Endothelial cell of umbilical vein (primary cell): Measurements from ENCODE around the gene HSPA12A. TPM values are rescaled to one million over a fixed set of nuclear protein-coding genes. Genes with fewer than 3 reads are reported as not detected.

Experiments
- BruUV-seq: library from RNA; stranded (reverse); fragments of 400-500 nt; replicated peaks from 2 replicates; lab custom pipeline; 2021; lab: Mats Ljungman, UMichigan
- CTCF ChIA-PET: fragments of 300-600, 350-600 bp; sonication (Branson Sonifier 250); formaldehyde crosslinking; loops from one replicate; lab custom pipeline; 2021; ENCODE audit warnings: antibody characterized with exemption, inconsistent platforms; lab: Charles Lee
- POLR2A ChIA-PET: fragments of 300-600, 350-600 bp; sonication (Branson Sonifier 250); formaldehyde crosslinking; loops from one replicate; lab custom pipeline; 2021; ENCODE audit warnings: antibody characterized with exemption, inconsistent platforms; lab: Charles Lee
- DNase-seq: peaks from one replicate; pipeline ENCODE4 v3.0.0-alpha.2; 2011; ENCODE audit warnings: low read depth, low spot score
- FAIRE-seq: peaks from 2 replicates; lab custom pipeline; 2011; peaks lifted over from hg19 to GRCh38; lab: Jason Lieb, UNC
- H2AFZ ChIP-seq: 2 replicates; pipeline ENCODE4 v1.6.0; 2012; ENCODE audit warnings: low read depth, low read length, control low read depth, inconsistent platforms
- H3K27ac ChIP-seq: 2 replicates; pipeline ENCODE4 v1.5.1; 2011; ENCODE audit warnings: low read depth, mild to moderate bottlenecking, control low read depth, low read length, moderate library complexity; ENCODE audit not compliant: insufficient read depth
- H3K27me3 ChIP-seq, 2 experiments: 2 replicates each; pipeline versions ENCODE4 v1.6.0 to v1.6.1; 2011; ENCODE audit warnings: low read length in 2 of 2, mixed read lengths in 1 of 2; ENCODE audit not compliant: control insufficient read depth in 2 of 2, insufficient read depth in 2 of 2
- H3K36me3 ChIP-seq, 2 experiments: 2 replicates in 1 of 2; 3 replicates in 1 of 2; pipeline ENCODE4 v1.5.1; 2011; ENCODE audit warnings: low read length in 2 of 2, mild to moderate bottlenecking in 1 of 2, moderate library complexity in 1 of 2; ENCODE audit not compliant: control insufficient read depth in 2 of 2, insufficient read depth in 2 of 2; ENCODE audit errors: extremely low read depth in 1 of 2
- H3K4me1 ChIP-seq: 3 replicates; pipeline ENCODE4 v1.5.1; 2011; ENCODE audit warnings: mild to moderate bottlenecking, low read length; ENCODE audit not compliant: control insufficient read depth, insufficient read depth; ENCODE audit errors: extremely low read depth
- H3K4me2 ChIP-seq: 2 replicates; pipeline ENCODE4 v1.6.1; 2011; ENCODE audit warnings: low read length, control low read depth, mixed read lengths; ENCODE audit not compliant: insufficient read depth
- H3K4me3 ChIP-seq, 3 experiments: fragments of 200-600 bp in 1 of 3; sonication (generic), shearing (Covaris generic) in 1 of 3; replicated peaks in 1 of 3; 2 replicates each; pipeline ENCODE4 v1.5.1; 2011 to 2016; ENCODE audit warnings: control low read depth in 3 of 3, low read length in 3 of 3, mild to moderate bottlenecking in 2 of 3, inconsistent platforms in 1 of 3, low read depth in 1 of 3, moderate library complexity in 1 of 3; ENCODE audit not compliant: insufficient read depth in 1 of 3
- H3K79me2 ChIP-seq: 2 replicates; pipeline ENCODE4 v1.6.0; 2012; ENCODE audit warnings: low read length, inconsistent platforms; ENCODE audit not compliant: control insufficient read depth, insufficient read depth
- H3K9ac ChIP-seq: replicated peaks from 2 replicates; pipeline ENCODE3; 2011; ENCODE audit warnings: low read length, control low read depth; ENCODE audit not compliant: insufficient read depth; ENCODE audit errors: extremely low read depth
- H3K9me1 ChIP-seq: replicated peaks from 3 replicates; pipeline ENCODE4 v1.6.0; 2011; ENCODE audit warnings: mild to moderate bottlenecking, low read length; ENCODE audit not compliant: control insufficient read depth, insufficient read depth; ENCODE audit errors: extremely low read depth
- H3K9me3 ChIP-seq: replicated peaks from 2 replicates; pipeline ENCODE4 v1.5.1; 2012; ENCODE audit warnings: low read length, inconsistent platforms; ENCODE audit not compliant: control insufficient read depth, insufficient read depth
- H4K20me1 ChIP-seq: replicated peaks from 2 replicates; pipeline ENCODE3; 2011; ENCODE audit warnings: mild to moderate bottlenecking, low read length; ENCODE audit not compliant: control insufficient read depth, insufficient read depth; ENCODE audit errors: extremely low read depth
- EZH2 ChIP-seq: IDR thresholded peaks from 2 replicates; pipeline ENCODE4 v1.6.1; 2012; ENCODE audit warnings: borderline replicate concordance, low read depth, mild to moderate bottlenecking, moderate library complexity, low read length, inconsistent platforms; ENCODE audit not compliant: severe bottlenecking
- FOS ChIP-seq: IDR thresholded peaks from 2 replicates; pipeline ENCODE4 v1.6.1; 2011; ENCODE audit warnings: mild to moderate bottlenecking, low read length, moderate library complexity, borderline replicate concordance; ENCODE audit not compliant: insufficient read depth
- GATA2 ChIP-seq: IDR thresholded peaks from 2 replicates; pipeline ENCODE4 v1.7.0; 2011; ENCODE audit warnings: low read depth, mild to moderate bottlenecking, moderate library complexity, mixed read lengths, low read length; ENCODE audit not compliant: insufficient read length, insufficient read depth
- JUN ChIP-seq: IDR thresholded peaks from 2 replicates; pipeline ENCODE4 v1.6.1; 2011; ENCODE audit warnings: borderline replicate concordance, low read depth; ENCODE audit not compliant: insufficient read length, insufficient read depth
- MYC ChIP-seq: IDR thresholded peaks from one replicate; pipeline ENCODE4 v1.6.1; 2011; ENCODE audit warnings: mild to moderate bottlenecking, low read depth, low read length
- POLR2A ChIP-seq: IDR thresholded peaks from 2 replicates; pipeline ENCODE4 v1.6.1; 2012; ENCODE audit warnings: low read depth, mild to moderate bottlenecking, control low read depth, low read length
- POLR2AphosphoS5 ChIP-seq: IDR thresholded peaks from 2 replicates; pipeline ENCODE4 v1.6.1; 2012; ENCODE audit warnings: low read depth, mild to moderate bottlenecking, control low read depth, low read length, moderate library complexity; ENCODE audit not compliant: insufficient read depth
- dilution Hi-C: fragments of 300-500 bp; cut with MboI; formaldehyde crosslinking; loops from one replicate; pipeline ENCODE4 v1.15.0; 2019; ENCODE audit warnings: low sequenced_read_pairs; ENCODE audit not compliant: extremely low pct_ligation_motif_present
- intact Hi-C: fragments of 100-400 bp; cut with micrococcal nuclease; formaldehyde crosslinking; loops from one replicate; pipeline ENCODE4 v1.10.0; 2022
- polyA plus RNA-seq, 4 experiments: library from polyadenylated mRNA; depleted of rRNA in 3 of 4; stranded (reverse) in 3 of 4; unstranded in 1 of 4; fragments of >200 nt; gene quantifications; 2 replicates each; pipeline versions ENCODE4 v1.2.1 to v1.2.3, GENCODE V29; 2011 to 2012; ENCODE audit warnings: missing spikeins in 1 of 4
- total RNA-seq: library from RNA; stranded (reverse); gene quantifications from 2 replicates; pipeline ENCODE4 v1.2.3, GENCODE V29; 2021
- TF ChIP-seq, protein P1 (sequence below), 2 donors: IDR thresholded peaks; 1 replicate in 1 of 2; 2 replicates in 1 of 2; pipeline ENCODE4 v1.5.1; 2011; ENCODE audit warnings: low read length in 2 of 2, mild to moderate bottlenecking in 2 of 2, moderate library complexity in 2 of 2, control low read depth in 1 of 2, inconsistent platforms in 1 of 2, low read depth in 1 of 2; ENCODE audit not compliant: insufficient read depth in 1 of 2; ENCODE audit errors: extremely low read depth in 1 of 2
- TF ChIP-seq, protein P2 (sequence below): IDR thresholded peaks from 2 replicates; pipeline ENCODE4 v1.6.1; 2011; ENCODE audit not compliant: insufficient read depth, insufficient read length

Gene HSPA12A
- total and polyA plus RNA-seq, 2 donors (not counting 3 experiments of a cell fraction or from before 2014, with no cell fraction given) = 0.22 to 0.29 TPM

DNA sequence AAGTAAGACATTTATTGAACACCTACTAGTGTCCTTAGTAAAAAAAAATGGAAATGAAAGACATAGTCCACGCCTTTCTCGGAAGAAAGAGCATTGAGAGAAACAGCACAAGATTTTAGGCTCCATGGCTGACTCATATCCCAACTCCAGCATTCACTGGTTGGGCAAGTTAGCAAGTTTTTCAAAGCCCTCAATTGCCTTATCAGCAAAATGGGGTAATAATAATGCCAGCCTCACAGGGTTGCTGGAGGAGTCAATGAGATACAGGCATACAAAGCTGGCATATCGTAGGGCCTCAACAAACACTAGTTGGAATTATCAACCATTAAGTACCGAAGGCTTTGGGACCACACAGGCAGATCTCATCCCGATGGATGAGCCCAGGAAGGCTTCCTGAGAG lies 4.0 kb downstream of the HSPA12A start:
- H3K9me1 ChIP-seq = no peaks in the 10 kb centered on the region
- intact Hi-C loops = no loop called here
- no peak overlapping the region for H3K9ac ChIP-seq
- no peak overlapping the region for H3K4me2 ChIP-seq
- TF ChIP-seq POLR2A (no peak), GATA2 (no peak), JUN (no peak), MYC (no peak), EZH2 (no peak), POLR2AphosphoS5 (no peak), FOS (no peak)
- TF ChIP-seq, protein P1, sequence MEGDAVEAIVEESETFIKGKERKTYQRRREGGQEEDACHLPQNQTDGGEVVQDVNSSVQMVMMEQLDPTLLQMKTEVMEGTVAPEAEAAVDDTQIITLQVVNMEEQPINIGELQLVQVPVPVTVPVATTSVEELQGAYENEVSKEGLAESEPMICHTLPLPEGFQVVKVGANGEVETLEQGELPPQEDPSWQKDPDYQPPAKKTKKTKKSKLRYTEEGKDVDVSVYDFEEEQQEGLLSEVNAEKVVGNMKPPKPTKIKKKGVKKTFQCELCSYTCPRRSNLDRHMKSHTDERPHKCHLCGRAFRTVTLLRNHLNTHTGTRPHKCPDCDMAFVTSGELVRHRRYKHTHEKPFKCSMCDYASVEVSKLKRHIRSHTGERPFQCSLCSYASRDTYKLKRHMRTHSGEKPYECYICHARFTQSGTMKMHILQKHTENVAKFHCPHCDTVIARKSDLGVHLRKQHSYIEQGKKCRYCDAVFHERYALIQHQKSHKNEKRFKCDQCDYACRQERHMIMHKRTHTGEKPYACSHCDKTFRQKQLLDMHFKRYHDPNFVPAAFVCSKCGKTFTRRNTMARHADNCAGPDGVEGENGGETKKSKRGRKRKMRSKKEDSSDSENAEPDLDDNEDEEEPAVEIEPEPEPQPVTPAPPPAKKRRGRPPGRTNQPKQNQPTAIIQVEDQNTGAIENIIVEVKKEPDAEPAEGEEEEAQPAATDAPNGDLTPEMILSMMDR (IDR thresholded peaks at IDR 0.05; ENCODE audit: extremely low read depth in 1 of 2, insufficient read depth in 1 of 2, low read depth in 1 of 2, low read length in 2 of 2) = no peak
- TF ChIP-seq, protein P2, sequence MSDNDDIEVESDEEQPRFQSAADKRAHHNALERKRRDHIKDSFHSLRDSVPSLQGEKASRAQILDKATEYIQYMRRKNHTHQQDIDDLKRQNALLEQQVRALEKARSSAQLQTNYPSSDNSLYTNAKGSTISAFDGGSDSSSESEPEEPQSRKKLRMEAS = no peak
- no TSS peak for BruUV-seq
- ChIA-PET POLR2A (no interaction called here), CTCF (no interaction called here)
- no peaks in the 10 kb centered on the region for H3K36me3 ChIP-seq
- no peak overlapping the region for H3K27ac ChIP-seq
- DNase-seq (no peak), FAIRE-seq (no peak)
- dilution Hi-C loops = no loop called here
- no peak overlapping the region for H3K4me3 ChIP-seq
- peaks cover 7% of the 10 kb centered on the region for H3K4me1 ChIP-seq
- H4K20me1 ChIP-seq = no peaks in the 10 kb centered on the region
- peaks cover 18% of the 10 kb centered on the region in 2 experiments for H3K27me3 ChIP-seq
- H3K79me2 ChIP-seq = no peaks in the 10 kb centered on the region
- no peaks in the 10 kb centered on the region for H3K9me3 ChIP-seq
- no peak overlapping the region for H2AFZ ChIP-seq
